Measurements from ENCODE around the gene PTGER3. TPM values are rescaled to one million over a fixed set of nuclear protein-coding genes. Genes with fewer than 3 reads are reported as not detected.

PTGER3 gene
- total RNA-seq, 1 experiment from 2014 or later: not detected

GRCh38 chr1:71068325-71069240 lies 21.0 kb upstream of the PTGER3 start:
- Mint-ChIP-seq H3K27ac (ENCODE audit: unreplicated experiment) (no peak overlapping the region), H3K4me1 (ENCODE audit: low read depth, unreplicated experiment) (no peaks in the 10 kb centered on the region), H3K4me3 (ENCODE audit: unreplicated experiment) (no peak overlapping the region), H3K27me3 (ENCODE audit: insufficient read depth, unreplicated experiment) (no peaks in the 10 kb centered on the region), H3K36me3 (ENCODE audit: insufficient read depth, unreplicated experiment) (peaks cover 49% of the 10 kb centered on the region), H3K9me3 (ENCODE audit: unreplicated experiment) (no peaks in the 10 kb centered on the region)
- BruUV-seq (replicated peaks): no TSS peak
- intact Hi-C loops (cut with micrococcal nuclease; ENCODE audit: unreplicated experiment): no loop called here
- Histone ChIP-seq H3K36me3 (ENCODE audit: control insufficient read depth, insufficient read depth, low read length) (no peaks in the 10 kb centered on the region), H3K4me3 (ENCODE audit: low read depth, low read length) (no peak overlapping the region), H3K4me1 (no peaks in the 10 kb centered on the region), H3K9me3 (no peaks in the 10 kb centered on the region), H3K27me3 (replicated peaks; ENCODE audit: control insufficient read depth, insufficient read depth, low read length) (no peaks in the 10 kb centered on the region)
- ChIA-PET POLR2A (no interaction called here), CTCF (no interaction called here)
- TF ChIP-seq CTCF (IDR thresholded peaks at IDR 0.05; ENCODE audit: insufficient read depth in 1 of 2, low read depth in 1 of 2, low read length in 1 of 2, severe bottlenecking in 1 of 2, unreplicated experiment in 1 of 2): no peak
- DNase-seq: no peak

DNA sequence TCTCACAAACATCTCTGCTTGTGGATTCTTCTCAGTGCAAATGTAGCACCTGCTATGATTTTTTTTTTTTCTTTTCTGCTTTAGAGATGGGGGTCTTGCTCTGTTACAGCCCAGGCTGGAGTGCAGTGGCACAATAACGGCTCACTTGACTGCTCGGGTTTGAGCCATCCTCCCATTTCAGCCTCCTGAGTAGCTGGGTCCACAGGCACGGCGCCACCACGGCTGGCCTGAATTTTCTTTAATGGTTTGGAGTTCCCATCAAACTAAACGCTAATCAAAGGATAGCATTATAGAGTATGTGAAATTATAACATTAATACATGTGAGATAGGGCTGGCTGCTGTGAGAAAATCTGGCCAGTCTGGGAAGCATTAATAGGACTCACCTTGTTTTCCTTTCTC lies 7.2 kb upstream of the PTGER3 start:
- no peaks in the 10 kb centered on the region for H3K27me3 ChIP-seq (replicated peaks; ENCODE audit: control insufficient read depth, insufficient read depth, low read length)
- no peaks in the 10 kb centered on the region for H3K36me3 Mint-ChIP-seq (ENCODE audit: insufficient read depth, unreplicated experiment)
- H3K4me1 ChIP-seq: no peaks in the 10 kb centered on the region
- H3K9me3 ChIP-seq: no peaks in the 10 kb centered on the region
- H3K27me3 Mint-ChIP-seq (ENCODE audit: insufficient read depth, unreplicated experiment): no peaks in the 10 kb centered on the region
- ChIA-PET CTCF (no interaction called here), POLR2A (no interaction called here)
- H3K4me3 Mint-ChIP-seq (ENCODE audit: unreplicated experiment): no peak overlapping the region
- DNase-seq: no peak
- H3K36me3 ChIP-seq (ENCODE audit: control insufficient read depth, insufficient read depth, low read length): no peaks in the 10 kb centered on the region
- H3K4me1 Mint-ChIP-seq (ENCODE audit: low read depth, unreplicated experiment): no peaks in the 10 kb centered on the region
- no peaks in the 10 kb centered on the region for H3K9me3 Mint-ChIP-seq (ENCODE audit: unreplicated experiment)
- intact Hi-C loops (cut with micrococcal nuclease; ENCODE audit: unreplicated experiment): no loop called here
- no TSS peak for BruUV-seq (replicated peaks)
- H3K27ac Mint-ChIP-seq (ENCODE audit: unreplicated experiment): no peak overlapping the region
- H3K4me3 ChIP-seq (ENCODE audit: low read depth, low read length): no peak overlapping the region
- TF ChIP-seq CTCF (IDR thresholded peaks at IDR 0.05; ENCODE audit: insufficient read depth in 1 of 2, low read depth in 1 of 2, low read length in 1 of 2, severe bottlenecking in 1 of 2, unreplicated experiment in 1 of 2): no peak

- CTCF ChIA-PET: no interaction called here
Measured at GRCh38 chr1:71054281-71054731, 6.7 kb upstream of the PTGER3 start.

More at GRCh38 chr1:71054281-71054731, 6.7 kb upstream of the PTGER3 start:
- DNase-seq: no peak
- H3K27ac Mint-ChIP-seq (ENCODE audit: unreplicated experiment): no peak overlapping the region
- no peak overlapping the region for H3K4me3 Mint-ChIP-seq (ENCODE audit: unreplicated experiment)
- POLR2A ChIA-PET: no interaction called here
- H3K9me3 Mint-ChIP-seq (ENCODE audit: unreplicated experiment): no peaks in the 10 kb centered on the region
- Histone ChIP-seq H3K9me3 (no peaks in the 10 kb centered on the region), H3K36me3 (ENCODE audit: control insufficient read depth, insufficient read depth, low read length) (no peaks in the 10 kb centered on the region), H3K27me3 (replicated peaks; ENCODE audit: control insufficient read depth, insufficient read depth, low read length) (no peaks in the 10 kb centered on the region), H3K4me1 (no peaks in the 10 kb centered on the region), H3K4me3 (ENCODE audit: low read depth, low read length) (no peak overlapping the region)
- no peaks in the 10 kb centered on the region for H3K27me3 Mint-ChIP-seq (ENCODE audit: insufficient read depth, unreplicated experiment)
- BruUV-seq (replicated peaks): no TSS peak
- intact Hi-C loops (cut with micrococcal nuclease; ENCODE audit: unreplicated experiment): no loop called here
- no peak for TF ChIP-seq CTCF (IDR thresholded peaks at IDR 0.05; ENCODE audit: insufficient read depth in 1 of 2, low read depth in 1 of 2, low read length in 1 of 2, severe bottlenecking in 1 of 2, unreplicated experiment in 1 of 2)
- H3K4me1 Mint-ChIP-seq (ENCODE audit: low read depth, unreplicated experiment): no peaks in the 10 kb centered on the region
- H3K36me3 Mint-ChIP-seq (ENCODE audit: insufficient read depth, unreplicated experiment): no peaks in the 10 kb centered on the region
